Measurements from ENCODE around the gene ACHE.

Gene ACHE

DNA sequence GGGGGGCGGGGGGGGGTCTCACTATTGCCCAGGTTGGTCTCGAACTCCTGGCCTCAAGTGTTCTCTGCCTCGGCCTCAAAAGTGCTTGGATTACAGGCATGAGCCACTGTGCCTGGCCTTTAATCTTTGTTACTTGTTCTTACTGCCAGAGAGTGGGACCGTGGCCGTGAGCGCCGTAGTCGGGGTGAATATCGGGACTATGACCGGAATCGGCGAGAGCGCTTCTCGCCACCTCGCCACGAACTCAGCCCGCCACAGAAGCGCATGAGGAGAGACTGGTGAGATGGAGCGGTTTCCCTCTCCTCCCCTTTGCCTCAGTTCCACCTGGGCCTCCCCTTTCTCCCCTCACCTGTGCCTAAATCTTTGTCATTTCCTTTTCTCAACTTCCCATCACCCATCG lies 14.6 kb downstream of the ACHE start:
- Histone ChIP-seq H3K4me3 (ENCODE audit: low read depth, low read length) (no peak overlapping the region), H3K27ac (no peak overlapping the region), H3K36me3 (replicated peaks) (peaks cover 66% of the 10 kb centered on the region), H3K27me3 (replicated peaks) (no peaks in the 10 kb centered on the region)
- DNase-seq = no peak
- in situ Hi-C loops (cut with HindIII; ENCODE audit: low pct_ligation_motif_present, low sequenced_read_pairs) = no loop called here
- no peak for TF ChIP-seq CTCF (IDR thresholded peaks at IDR 0.05; ENCODE audit: low read depth, low read length, missing control alignments)

DNA sequence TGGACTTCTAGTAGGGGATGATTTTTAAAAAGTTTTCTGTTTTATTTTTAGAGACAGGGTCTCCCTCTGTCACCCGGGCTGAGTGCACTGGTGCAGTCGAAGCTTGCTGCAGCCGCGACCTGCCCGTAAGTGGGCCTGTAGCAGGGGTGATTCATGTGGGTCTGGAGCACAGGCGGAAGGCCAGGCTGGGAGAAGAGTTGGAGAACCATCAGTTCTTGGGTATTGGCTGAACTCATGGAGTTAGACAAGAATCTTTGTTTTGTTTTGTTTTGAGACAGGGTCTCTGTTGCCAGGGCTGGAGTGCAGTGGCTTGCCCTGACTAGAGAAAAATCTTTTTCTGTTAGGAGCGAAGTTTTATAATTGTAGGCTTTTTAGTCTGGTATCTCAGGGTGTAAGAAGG lies 15.0 kb downstream of the ACHE start:
- Histone ChIP-seq H3K27ac (no peak overlapping the region), H3K4me3 (ENCODE audit: low read depth, low read length) (no peak overlapping the region), H3K36me3 (replicated peaks) (peaks cover 61% of the 10 kb centered on the region), H3K27me3 (replicated peaks) (no peaks in the 10 kb centered on the region)
- in situ Hi-C loops (cut with HindIII; ENCODE audit: low pct_ligation_motif_present, low sequenced_read_pairs) = no loop called here
- no peak for DNase-seq
- no peak for TF ChIP-seq CTCF (IDR thresholded peaks at IDR 0.05; ENCODE audit: low read depth, low read length, missing control alignments)

DNA sequence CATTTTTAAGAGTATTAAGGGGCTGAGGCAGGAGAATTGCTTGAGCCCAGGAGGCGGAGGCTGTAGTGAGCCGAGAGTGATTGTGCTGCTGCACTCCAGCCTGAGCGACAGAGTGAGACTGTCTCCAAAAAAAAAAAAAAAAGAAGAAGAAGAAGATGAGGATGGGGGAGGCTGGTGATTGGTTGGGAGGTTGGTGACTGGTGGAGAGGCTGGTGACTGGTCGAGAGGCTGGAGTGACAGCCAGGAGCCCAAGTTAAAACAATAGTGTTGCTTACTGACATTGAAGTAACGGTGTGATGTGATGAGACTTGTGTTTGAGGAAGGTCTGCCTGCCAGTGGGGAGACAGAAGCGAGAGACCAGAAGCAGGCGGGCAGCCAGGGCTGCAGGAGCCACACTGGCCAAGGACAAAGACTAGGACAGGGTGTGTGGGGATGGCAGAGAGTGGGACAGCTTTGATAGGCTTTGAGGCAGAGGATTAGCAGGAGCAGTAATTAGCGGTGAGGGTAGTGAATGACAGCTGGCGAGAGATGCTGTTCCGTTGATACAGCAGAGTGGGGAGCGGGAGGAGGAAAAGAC lies 15.9 kb downstream of the ACHE start:
- Histone ChIP-seq H3K4me3 (ENCODE audit: low read depth, low read length) (no peak overlapping the region), H3K27me3 (replicated peaks) (no peaks in the 10 kb centered on the region), H3K27ac (no peak overlapping the region), H3K36me3 (replicated peaks) (peaks cover 52% of the 10 kb centered on the region)
- TF ChIP-seq CTCF (IDR thresholded peaks at IDR 0.05; ENCODE audit: low read depth, low read length, missing control alignments) = no peak
- in situ Hi-C loops (cut with HindIII; ENCODE audit: low pct_ligation_motif_present, low sequenced_read_pairs) = no loop called here
- no peak for DNase-seq

GRCh38 chr7:100878685-100879084 lies 17.0 kb downstream of the ACHE start:
- TF ChIP-seq CTCF (IDR thresholded peaks at IDR 0.05; ENCODE audit: low read depth, low read length, missing control alignments) = no peak
- Histone ChIP-seq H3K36me3 (replicated peaks) (peaks cover 50% of the 10 kb centered on the region), H3K4me3 (ENCODE audit: low read depth, low read length) (no peak overlapping the region), H3K27me3 (replicated peaks) (no peaks in the 10 kb centered on the region), H3K27ac (no peak overlapping the region)
- DNase-seq = no peak
- in situ Hi-C loops (cut with HindIII; ENCODE audit: low pct_ligation_motif_present, low sequenced_read_pairs) = no loop called here

DNA sequence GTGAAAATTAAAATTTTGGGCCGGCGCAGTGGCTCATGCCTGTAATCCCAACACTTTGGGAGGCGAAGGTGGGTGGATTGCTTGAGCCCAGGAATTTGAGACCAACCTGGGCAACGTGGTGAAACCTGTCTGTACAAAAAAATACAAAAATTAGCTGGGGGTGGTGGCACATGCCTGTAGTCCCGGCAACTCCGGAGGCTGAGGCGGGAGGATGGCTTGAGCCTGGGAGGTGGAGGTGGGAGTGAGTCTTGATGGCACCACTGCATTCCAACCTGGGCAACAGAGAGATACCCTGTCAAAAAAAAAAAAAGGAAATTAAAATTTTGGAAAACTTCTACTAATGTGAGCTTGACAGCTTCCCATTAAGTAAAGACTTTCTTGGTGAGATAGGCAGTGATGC lies 17.7 kb downstream of the ACHE start:
- H3K36me3 ChIP-seq (replicated peaks) = peaks cover 50% of the 10 kb centered on the region

More for the DNA sequence above, 17.7 kb downstream of the ACHE start:
- TF ChIP-seq CTCF (IDR thresholded peaks at IDR 0.05; ENCODE audit: low read depth, low read length, missing control alignments) = no peak
- no peaks in the 10 kb centered on the region for H3K27me3 ChIP-seq (replicated peaks)
- DNase-seq = no peak
- no peak overlapping the region for H3K4me3 ChIP-seq (ENCODE audit: low read depth, low read length)
- H3K27ac ChIP-seq = no peak overlapping the region
- in situ Hi-C loops (cut with HindIII; ENCODE audit: low pct_ligation_motif_present, low sequenced_read_pairs) = no loop called here

All from brain microvascular endothelial cell (primary cell).